Stimulated activated CD4-positive, alpha-beta T cell treated with anti-CD3 and anti-CD28 coated beads, Interleukin-1b, Interleukin-23, amount 100 ng/mL, for 24 hours (primary cell): ENCODE results near the gene FAM171A2.
A peak's percentile ranks its signal among the peaks of the same experiment; 100 is the strongest.

Experiments used
- DNase-seq, 4 experiments: peaks; one replicate each; pipeline ENCODE4 v3.0.0-alpha.2; 2020; ENCODE audit warnings: low read depth in 4 of 4, low spot score in 1 of 4

Gene FAM171A2

GRCh38 chr17:44323359-44324091 lies 40.1 kb downstream of the FAM171A2 start:
- DNase-seq = no peak

DNA sequence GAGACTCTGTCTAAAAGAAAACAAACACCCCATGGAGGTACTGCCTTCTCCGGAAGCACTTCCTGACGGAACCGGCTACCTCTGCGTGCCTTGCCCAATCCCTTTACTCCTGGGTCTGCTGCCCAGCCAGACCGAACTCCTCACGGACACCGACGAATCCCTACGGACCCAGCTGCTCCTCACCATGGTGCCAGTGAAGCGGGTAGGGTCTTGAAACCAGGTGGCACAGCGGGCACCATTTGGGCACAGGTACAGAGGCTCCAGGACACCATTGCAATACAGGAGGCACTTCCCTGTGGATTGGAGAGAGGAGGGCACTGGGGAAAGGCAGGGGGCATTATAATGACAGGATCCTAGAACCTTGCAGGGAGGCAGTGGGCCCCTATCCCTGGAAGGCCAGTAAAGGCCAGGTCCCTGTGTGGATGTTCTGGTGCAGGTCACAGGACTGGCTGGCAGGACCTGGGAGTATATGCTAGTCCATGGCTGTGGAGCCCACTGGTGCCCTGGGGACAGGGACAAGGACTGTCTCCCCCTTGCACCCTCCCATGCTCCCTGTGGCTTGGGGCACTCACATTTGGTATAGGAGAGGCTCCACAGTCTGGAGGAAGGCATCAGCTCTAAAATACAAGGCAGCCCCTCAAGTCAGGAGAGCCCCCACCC lies 41.3 kb downstream of the FAM171A2 start:
- no peak for DNase-seq

DNA sequence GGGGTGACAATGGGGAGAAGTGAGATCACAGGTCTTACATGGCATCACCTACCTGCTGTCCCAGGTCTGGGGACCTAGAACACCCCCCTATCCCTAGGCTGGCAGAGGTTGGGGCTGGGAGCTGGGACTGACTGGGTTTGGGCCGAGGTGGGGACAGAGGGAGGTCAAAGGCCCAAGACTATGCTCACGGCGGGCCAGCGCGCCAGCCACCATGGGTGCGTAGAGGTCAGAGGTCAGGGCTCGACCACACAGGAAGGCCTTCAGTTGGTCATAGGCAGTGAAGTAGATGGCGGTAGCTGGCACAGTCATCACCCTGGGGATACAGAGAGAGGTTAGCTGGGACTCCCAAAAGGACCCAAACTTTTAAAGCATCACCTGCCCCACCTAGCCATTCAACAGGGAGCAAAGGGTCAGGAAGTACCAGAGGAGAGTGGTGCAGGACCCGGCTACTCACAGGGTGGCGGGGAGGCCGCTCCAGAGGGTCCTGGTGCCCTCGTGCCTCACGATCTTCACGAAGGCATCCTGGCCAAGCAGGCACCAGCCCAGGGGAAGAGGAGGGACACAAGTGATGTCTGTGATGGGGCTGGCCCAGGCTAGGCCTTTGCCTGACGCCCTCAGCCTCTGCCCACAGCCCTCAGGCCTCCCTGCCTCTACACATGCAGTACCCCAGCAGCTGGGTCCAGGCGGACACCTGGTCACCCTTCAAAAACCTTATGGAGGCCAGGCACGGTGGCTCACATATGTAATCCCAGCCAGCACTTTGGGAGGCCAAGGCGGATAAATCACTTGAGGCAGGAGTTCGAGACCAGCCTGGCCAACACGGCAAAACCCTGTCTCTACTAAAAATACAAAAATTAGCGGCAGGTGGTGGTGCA lies 42.2 kb downstream of the FAM171A2 start:
- DNase-seq = no peak

GRCh38 chr17:44320066-44320465 lies 43.6 kb downstream of the FAM171A2 start:
- no peak for DNase-seq

- DNase-seq = no peak
These were observed 45.4 kb downstream of the FAM171A2 start for GRCh38 chr17:44318077-44318892.

DNA sequence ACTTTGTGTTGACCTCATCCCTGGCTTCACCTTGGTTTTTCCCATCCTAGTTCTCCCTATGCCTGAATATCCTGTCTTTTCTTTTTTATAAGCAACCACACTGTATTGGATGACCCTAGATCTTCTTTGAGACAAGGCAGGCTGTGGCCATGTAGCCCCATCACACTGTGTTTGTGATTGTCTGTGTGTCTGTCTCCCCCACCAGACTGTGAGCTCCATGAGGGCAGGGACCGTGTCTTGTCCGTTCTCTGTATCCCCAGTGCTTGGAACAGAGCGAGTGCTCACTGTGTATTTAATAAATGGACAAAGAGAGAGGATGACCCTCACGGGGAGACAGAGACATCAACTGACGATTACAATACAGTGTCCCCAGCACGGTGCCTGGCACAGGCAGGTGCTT lies 46.1 kb downstream of the FAM171A2 start:
- DNase-seq = no peak

- no peak for DNase-seq
These were observed 47.6 kb downstream of the FAM171A2 start for GRCh38 chr17:44315760-44316731.

GRCh38 chr17:44314869-44315661 lies 48.6 kb downstream of the FAM171A2 start:
- peak in 1 of 4 experiments; percentile 50 for DNase-seq

GRCh38 chr17:44314524-44314868 lies 49.2 kb downstream of the FAM171A2 start:
- no peak for DNase-seq

- DNase-seq = no peak
These were observed 49.6 kb downstream of the FAM171A2 start for GRCh38 chr17:44314031-44314430.

DNA sequence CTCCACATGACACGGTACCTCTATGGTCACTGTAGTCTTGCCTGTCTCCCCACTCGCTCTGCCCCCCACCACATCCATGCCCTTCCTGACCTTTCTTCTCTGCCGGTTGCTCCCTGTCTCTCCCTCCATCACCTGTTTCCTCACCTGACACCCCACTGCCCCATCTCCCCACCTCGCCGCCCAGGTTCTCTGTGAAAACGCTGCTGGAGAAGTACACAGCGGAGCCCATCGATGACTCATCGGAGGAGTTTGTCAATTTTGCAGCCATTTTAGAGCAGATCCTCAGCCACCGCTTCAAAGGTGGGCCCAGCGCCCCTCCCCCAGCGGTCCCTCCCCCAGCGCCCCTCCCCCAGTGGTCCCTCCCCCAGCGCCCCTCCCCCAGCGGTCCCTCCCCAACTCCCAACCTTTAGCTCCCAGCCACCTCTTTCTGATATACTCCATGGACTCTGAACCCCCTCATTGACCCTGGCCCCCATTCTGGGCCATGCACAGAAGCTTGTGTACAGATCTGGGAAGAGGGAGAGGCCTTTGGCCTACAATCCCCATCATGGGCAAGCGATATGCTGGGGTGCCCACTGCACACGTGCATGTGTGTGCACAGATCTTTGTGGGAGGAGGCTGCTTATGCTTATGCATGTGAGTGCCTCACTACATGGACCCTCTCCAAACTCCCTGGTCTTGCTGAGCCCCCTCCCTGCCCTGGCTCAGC lies 51.1 kb downstream of the FAM171A2 start:
- DNase-seq = no peak

- DNase-seq = no peak
These were observed 52.0 kb downstream of the FAM171A2 start for GRCh38 chr17:44311562-44312181.

DNA sequence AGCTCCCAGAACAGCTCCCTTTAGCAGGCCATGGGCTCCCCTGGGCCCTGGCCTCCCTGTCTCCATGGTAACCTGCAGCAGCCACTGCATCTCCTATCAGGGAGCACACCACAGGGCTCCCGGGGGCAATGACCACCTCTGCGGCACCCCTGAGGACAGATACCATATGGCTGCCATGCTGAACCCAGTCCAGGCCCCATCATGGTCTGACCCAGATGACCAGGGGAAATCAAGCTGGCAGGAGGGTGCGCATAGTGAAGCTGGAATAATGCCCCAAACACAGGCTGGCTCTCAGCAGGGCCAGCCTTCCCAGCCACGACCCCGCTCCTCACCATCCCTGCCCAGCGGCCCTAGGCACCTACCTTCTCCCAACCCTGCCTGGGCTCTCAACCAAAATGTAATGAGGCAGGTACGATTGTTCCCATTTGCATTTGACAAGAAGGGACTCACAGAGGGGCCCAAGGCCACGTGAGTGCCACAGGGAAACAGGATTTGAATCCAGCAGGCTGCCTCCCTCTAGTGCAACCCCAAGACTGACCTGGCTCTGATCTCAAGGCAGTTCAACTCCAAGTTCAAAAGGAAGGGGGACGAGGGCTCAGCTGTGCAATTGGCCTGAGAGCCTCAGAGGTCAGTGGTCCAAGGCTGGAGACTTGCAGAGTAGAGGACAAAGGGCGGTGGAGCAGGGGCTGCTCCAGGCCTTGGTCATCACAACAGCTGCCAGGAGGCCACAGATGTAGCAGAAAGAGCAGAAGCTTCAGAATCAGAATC lies 52.9 kb downstream of the FAM171A2 start:
- no peak for DNase-seq

DNA sequence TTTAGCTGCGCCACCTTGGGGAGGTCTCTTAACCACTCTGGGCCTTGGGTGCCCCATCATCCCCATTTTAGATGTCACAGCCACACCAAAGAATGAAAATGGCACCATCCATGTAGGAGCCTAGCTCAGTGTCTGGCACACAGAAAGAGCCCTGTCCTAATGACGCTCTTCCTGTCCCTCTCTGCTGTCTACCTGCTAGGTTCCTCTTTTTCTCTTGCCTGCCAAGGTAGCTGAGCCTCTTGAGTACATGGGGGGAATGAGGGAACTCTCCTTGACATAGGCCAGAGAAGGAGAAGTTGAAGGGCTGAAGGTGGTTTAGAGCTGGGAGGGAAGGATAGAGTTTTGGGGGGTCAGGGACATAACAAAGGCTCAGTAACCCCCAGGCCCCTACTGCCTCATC lies 53.5 kb downstream of the FAM171A2 start:
- no peak for DNase-seq

- no peak for DNase-seq
These were observed 54.2 kb downstream of the FAM171A2 start for GRCh38 chr17:44309472-44309871.

DNA sequence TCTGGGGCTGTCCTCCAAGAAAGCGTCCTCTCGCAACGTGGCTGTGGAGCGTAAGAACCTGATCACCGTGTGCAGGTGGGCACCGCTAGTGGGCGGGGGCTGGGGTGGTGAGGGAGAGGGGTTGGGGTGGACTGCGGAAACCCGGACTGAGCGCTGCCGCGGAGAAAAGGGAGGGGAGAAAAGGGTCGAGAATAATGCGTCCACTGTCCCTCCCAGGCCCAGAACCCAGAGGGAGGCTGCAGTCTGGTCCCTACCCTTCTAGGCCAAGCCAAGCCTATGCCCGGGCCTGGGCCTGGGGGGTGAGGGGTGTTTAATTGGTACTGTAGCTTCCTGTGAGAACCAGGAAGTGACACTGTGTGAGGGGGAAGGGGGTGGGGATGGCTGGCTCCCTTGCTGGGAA lies 54.8 kb downstream of the FAM171A2 start:
- no peak for DNase-seq

DNA sequence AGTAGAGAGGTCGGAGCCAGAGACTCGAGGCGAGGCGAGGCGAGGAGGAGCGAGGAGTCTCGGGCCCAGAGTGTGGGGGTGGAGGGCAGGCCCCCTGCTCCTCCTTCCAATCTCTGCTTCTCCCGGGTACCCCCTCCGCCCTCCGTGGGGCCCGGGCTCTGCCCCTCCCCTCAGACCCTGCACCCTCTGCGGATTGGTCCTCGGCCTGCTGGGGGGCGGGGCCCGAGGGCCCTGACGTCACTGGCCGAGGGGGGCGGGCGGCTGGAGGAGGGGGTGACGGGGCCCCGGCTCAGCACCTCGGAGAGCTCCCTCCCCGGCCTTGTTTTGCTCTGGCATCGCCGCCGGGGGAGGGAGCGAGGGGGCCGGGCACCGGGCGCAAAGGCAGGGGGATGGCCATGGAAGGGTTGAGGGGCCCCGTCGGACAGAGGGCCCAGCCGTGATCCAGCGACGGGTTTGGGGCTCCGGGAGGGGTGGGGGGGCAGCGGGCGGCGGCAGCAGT lies 55.3 kb downstream of the FAM171A2 start, which contains the start of gene RUNDC3A:
Gene RUNDC3A (plus strand): TSS at position 282 of the 499 bp plus-strand sequence. CDS start 232 bp downstream, outside the sequence.
- peak; percentile 61 to 76 (median 72) for DNase-seq
